A549 (cell line): ENCODE data around the gene SGSH.

Experiments
- CBX2 ChIP-seq: fragments of 200-600 bp; sonication (generic); IDR thresholded peaks from 2 replicates; pipeline ENCODE4 v1.6.1; 2016; ENCODE audit warnings: low read depth, mild to moderate bottlenecking, borderline replicate concordance
- CHD4 ChIP-seq: fragments of 200-600 bp; sonication (generic); IDR thresholded peaks from 2 replicates; pipeline ENCODE4 v1.6.1; 2016; ENCODE audit warnings: antibody characterized with exemption, mild to moderate bottlenecking, borderline replicate concordance
- CTCF ChIP-seq: fragments of >200 bp; sonication (Bioruptor Twin); formaldehyde crosslinking; IDR thresholded peaks from 3 replicates; pipeline ENCODE4 v1.5.1; 2016
- FOSL2 ChIP-seq, 2 experiments: fragments of 450-650 bp in 1 of 2; fragments of >200 bp in 1 of 2; sonication (Bioruptor Twin) in 1 of 2; formaldehyde crosslinking; IDR thresholded peaks; 2 replicates each; pipeline versions ENCODE4 v1.5.0 to v1.6.1; 2016 to 2020; ENCODE audit warnings: mild to moderate bottlenecking in 1 of 2, moderate library complexity in 1 of 2
- NR3C1 ChIP-seq: fragments of >200 bp; sonication (Bioruptor Twin); formaldehyde crosslinking; IDR thresholded peaks from 3 replicates; pipeline ENCODE4 v1.6.1; 2017
- POLR2A ChIP-seq: IDR thresholded peaks from 2 replicates; pipeline ENCODE4 v1.6.1; 2012; ENCODE audit warnings: mild to moderate bottlenecking, low read length
- SMC3 ChIP-seq: fragments of >200 bp; sonication (Bioruptor Twin); formaldehyde crosslinking; IDR thresholded peaks from 3 replicates; pipeline ENCODE4 v1.6.1; 2018; ENCODE audit warnings: inconsistent platforms
- USF2 ChIP-seq: fragments of 450-650 bp; IDR thresholded peaks from 2 replicates; pipeline ENCODE4 v1.6.1; 2014; ENCODE audit warnings: antibody characterized with exemption

GRCh38 chr17:80183581-80184422, 36.3 kb downstream of the SGSH start:
- no peak for TF ChIP-seq CHD4
- no peak for TF ChIP-seq NR3C1
- no peak for TF ChIP-seq CTCF
- TF ChIP-seq FOSL2 (IDR thresholded peaks at IDR 0.05): no peak
- TF ChIP-seq FOSL2 (CRISPR knock-in tag; IDR thresholded peaks at IDR 0.05): no peak
- TF ChIP-seq CBX2: no peak
- no peak for TF ChIP-seq SMC3
- no peak for TF ChIP-seq POLR2A
- no peak for TF ChIP-seq USF2
